Activated CD4-positive, alpha-beta T cell treated with anti-CD3 and anti-CD28 coated beads, Interleukin-10, Interleukin-2, amounts not matched to agents 100 ng/mL and 50 ng/mL, durations not matched to agents 16 hours and 8 hours (primary cell): ENCODE results near the gene TCF12.

ENCODE experiments used
- DNase-seq: peaks from one replicate; pipeline ENCODE4 v3.0.0-alpha.2; 2020

Gene TCF12

DNA sequence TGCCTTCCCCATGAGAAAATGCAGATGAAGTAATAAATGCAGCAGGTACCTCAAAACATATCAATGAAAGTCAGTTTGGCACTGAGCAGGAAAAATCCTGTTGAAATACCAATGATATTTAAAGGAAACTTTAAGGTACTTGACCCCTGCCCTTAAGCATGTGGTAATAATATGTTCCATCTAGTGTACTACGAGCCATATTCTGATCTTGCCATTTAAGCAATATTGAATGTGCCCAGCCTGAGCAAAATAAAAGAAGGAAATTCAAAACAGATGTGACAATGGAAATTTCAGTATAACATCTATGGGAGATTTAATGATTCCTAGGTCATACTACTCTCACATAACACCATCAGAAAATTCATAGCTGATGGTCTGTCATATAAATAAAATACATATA lies 266.1 kb downstream of the TCF12 start:
- DNase-seq, result no peak

GRCh38 chr15:57185507-57186074 lies 267.1 kb downstream of the TCF12 start:
- no peak for DNase-seq

GRCh38 chr15:57189466-57189865 lies 271.0 kb downstream of the TCF12 start:
- DNase-seq, result no peak

DNA sequence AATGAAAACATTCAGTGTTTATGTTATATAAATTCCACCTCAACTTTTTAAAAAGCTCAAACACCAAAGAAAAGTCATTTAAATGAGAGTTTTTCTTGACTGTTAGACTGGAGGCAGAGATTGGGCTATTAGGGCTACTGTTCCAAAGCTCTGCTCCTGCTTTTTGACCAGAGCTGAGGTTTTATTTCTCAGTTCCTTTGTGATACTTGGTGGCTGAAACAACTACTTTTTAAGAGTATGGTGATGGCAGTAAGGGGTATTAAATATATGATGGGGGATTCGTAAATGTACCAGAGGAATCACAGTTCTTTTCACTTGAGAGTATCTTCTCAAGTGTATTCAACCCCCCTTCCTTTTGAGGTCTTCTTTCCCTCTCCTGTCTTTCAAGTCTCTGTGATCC lies 271.8 kb downstream of the TCF12 start:
- no peak for DNase-seq

DNA sequence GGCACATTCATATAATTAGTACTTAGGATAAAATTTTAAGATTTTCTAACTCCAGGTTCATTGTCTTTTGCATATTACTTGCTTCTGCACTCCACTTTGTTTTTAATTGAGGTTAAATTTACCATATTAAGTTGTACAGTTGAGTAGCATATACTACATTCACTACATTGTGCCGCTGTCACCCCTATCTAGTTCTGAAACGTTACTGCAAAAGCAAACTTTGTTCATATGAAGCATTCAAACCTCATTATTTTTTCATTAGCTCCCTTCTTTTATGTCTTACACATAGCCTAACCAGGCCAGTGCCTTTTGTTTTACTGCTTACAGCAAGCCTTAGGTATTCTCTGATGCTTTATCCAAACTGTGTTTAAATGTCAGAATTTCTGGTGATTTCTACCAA lies 274.7 kb downstream of the TCF12 start:
- DNase-seq, result no peak

DNA sequence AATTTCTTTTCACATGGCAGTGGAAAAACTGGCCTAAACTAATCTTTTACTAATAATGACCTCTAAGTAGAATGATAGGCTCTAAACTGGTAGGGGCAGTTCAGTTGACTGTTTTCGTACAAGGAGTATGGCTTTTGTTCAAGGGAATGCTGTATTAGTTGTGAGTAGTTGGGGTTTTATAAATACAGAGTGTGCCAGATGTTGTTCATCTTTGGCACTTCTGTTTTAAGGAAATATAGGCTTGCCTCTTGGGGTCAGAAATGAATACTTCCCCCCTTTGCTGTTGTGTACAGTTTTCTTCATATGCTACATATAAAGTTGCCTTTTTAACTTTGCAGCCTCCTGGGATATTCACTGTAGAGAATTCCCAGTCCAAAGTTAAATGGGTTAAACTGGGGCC lies 276.9 kb downstream of the TCF12 start:
- DNase-seq, result no peak

GRCh38 chr15:57196865-57197264 lies 278.4 kb downstream of the TCF12 start:
- DNase-seq, result no peak

DNA sequence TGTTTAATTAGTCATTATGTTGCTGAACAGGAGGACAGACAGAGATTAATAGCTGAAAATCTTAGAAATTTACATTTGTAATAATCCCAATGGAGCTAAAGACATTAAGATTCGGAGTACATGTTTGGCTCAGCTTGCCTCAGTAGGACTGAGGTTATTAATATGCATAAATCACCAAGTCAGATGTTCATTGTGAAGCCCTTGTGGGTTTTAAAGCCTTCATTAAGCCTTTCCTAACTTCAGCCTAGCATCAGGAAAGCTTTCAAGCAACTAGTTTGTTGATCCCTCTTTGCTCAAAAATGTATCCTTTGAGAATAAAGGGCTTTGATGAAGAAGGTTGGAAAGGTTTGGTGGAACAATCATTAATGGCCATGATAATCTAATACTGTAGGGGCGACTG lies 279.7 kb downstream of the TCF12 start:
- no peak for DNase-seq

DNA sequence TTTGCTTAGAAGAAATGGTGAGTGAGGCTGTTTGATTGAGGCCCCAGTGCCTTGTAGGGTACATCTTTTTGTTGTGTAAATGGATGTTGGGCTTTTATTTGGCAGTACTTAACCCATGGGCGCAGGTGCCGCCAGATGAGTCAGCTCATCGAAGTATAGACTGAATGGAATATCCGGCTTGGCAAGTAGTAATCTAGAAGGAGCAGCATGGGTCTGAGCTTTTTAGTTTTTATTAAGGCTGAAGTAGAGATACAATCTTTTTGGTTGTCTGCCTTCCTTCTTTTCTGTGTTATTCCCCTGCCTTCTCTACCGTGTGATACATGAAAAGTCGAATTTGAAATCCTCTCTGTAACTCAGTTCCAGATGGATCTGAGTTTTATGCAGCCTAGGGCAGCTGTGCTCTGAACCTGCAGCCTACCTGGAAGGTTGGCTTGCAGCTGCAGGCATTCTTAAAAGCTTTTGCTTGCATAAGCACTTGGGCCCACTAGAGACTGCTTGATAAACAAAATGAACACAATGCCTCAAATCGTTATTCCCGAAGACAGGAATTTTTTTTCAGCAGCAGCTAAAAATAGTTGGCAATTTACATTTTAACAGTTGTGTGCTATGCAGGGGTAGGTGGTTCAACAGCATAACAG lies 280.3 kb downstream of the TCF12 start:
- DNase-seq, result no peak

DNA sequence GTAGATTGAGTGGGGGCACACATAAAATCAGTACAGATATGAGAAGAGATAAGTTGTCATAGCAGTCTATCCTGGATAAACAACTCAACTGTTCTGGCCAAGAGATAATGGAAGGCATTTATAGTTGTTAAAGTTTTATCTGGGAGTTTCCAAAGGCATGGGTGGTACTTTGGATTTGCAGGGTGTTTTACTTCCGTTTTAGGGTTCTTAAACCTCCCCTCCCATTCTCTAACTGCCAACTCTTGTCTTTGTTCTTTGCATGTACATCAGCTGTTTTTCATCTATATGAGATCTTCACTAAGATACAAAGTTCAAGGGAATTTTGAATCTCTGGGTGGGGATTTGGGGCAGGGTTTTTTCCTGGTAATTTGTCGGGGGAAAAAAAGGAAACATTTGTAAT lies 283.1 kb downstream of the TCF12 start:
- no peak for DNase-seq

DNA sequence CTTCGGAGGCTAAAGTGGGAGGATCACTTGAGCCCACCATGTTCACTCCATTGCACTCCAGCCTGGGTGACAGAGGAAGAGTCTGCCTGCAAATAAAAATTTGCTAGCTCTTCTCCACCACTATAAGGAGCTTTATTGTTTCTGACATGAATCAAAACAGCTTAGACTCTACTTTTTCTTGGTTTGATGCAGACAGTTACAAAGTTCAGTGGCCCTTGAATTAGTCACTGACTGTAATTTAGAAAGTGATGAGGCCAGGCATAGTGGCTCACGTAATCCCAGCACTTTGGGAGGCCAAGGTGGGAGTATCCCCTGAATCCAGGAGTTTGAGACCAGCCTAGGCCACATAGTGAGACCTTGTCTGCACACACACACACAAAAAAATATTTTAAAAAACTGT lies 285.5 kb downstream of the TCF12 start:
- peak; percentile 36 for DNase-seq

DNA sequence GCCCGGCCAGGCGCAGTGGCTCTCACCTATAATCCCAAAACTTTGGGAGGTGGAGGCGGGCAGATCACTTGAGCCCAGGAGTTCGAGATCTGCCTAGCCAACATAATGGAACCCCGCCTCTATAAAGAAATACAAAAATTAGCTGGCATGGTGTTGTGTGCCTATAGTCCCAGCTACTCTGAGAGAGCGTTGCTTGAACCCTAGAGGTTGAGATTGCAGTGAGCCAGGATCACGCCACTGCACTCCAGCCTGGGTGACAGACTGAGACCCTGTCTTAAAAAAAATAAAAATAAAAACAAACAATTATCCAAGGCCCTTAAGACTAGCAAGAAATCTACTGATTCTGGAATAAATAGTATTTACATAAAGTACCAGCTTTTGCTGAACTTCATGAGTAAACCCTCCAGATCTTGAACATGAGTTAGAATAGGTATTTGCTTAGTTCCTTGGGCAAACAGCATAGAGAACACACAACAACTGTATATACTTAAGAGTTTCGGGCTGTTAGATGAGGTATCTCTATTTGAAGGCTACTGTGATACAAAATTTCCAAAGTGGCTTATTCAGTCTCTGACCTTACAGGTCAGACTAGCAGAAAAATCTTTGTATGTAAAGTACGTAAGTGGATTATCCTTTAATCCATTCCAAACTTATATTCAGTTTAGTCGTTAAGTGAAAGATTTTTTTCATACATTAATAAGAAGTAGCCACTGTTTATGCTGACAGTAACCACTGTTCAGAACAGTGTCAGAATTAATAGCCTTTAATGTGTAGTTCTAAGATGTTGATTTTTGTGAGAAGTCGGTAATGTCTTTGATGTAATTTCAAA lies 286.8 kb downstream of the TCF12 start:
- no peak for DNase-seq

GRCh38 chr15:57205996-57206395 lies 287.6 kb downstream of the TCF12 start:
- no peak for DNase-seq

- DNase-seq, result peak; percentile 15
These were observed 295.4 kb downstream of the TCF12 start for GRCh38 chr15:57213862-57214261.

DNA sequence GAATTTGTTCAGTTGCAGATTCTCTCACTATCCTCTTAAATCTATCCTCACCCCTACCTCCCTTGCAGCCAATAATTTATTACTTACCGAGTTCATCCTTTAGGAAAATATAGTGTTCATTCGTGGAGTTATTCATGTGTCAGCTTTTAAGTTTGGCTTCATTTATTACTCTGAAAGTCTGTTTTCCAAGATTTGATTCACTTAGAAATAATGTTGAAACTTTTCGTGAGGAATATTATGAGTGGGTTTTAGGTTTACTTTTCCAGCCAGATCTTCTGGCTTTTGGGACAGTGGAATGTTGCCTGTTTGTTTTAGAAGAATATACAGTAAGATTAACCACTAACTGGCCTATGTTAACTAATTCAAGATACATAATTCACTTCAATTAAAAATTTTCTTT lies 296.9 kb downstream of the TCF12 start:
- DNase-seq, result no peak

GRCh38 chr15:57215881-57216280 lies 297.4 kb downstream of the TCF12 start:
- DNase-seq, result no peak

GRCh38 chr15:57216288-57216687 lies 297.8 kb downstream of the TCF12 start:
- DNase-seq, result peak; percentile 2

DNA sequence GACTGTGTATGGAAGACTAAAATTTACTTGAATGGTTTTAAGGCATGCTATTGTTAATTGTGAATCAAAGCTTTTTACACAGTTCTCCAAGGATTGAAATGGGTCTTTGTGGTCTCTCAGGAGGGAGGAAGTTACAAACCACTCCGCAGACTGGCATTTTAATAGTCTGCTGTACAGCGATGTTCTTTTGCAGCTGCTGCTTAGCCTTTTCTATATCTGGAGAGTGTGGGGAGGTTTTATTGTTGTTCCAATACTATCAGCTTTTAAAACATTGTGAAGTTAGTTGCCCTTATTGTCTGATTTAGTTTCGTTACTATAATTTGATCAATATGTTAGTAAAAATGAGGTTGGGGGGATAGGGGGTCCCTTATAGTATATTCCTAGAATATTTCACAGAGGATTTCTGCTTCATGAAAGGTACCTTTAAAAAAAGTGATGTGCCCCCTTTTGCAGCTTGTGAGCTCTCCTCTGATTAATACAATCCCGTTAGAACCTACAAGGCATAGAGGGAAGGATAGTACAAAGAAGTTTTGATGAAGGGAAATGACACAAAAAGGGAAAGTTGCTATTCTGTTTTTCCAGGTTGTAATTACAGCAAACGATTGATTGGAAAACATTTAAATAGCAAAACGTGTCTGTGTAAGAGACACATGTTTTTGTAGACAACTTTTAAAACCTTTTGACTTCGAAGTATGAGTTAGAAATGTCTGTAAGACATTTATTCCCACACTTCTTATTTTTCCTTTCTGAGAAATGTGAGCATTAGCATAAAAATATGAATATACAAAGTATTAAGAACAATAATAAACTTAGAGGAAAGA lies 299.5 kb downstream of the TCF12 start:
- DNase-seq, result no peak

GRCh38 chr15:57218826-57219576 lies 300.6 kb downstream of the TCF12 start:
- DNase-seq, result peak; percentile 3

GRCh38 chr15:57220205-57220604 lies 301.8 kb downstream of the TCF12 start:
- DNase-seq, result no peak

- no peak for DNase-seq
These were observed 302.7 kb downstream of the TCF12 start for GRCh38 chr15:57221134-57221533.

DNA sequence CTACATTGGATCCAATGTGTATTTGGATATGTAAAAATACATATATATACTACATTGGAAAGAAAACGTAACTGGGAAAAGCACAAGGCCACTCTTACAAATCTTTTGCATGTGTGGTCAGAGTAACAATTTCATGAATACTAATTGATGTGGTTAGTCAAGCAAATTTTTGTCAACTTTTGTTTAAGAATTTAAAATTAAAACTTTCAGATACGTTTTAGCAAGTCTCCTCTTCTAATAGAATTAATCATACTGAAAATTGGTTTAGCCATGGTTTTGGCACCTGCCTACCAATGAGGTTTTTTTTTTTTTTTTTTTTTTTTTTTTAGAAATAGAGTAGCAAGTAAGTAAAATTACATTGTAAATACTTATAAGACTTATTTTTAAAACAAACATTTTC lies 304.9 kb downstream of the TCF12 start:
- no peak for DNase-seq

DNA sequence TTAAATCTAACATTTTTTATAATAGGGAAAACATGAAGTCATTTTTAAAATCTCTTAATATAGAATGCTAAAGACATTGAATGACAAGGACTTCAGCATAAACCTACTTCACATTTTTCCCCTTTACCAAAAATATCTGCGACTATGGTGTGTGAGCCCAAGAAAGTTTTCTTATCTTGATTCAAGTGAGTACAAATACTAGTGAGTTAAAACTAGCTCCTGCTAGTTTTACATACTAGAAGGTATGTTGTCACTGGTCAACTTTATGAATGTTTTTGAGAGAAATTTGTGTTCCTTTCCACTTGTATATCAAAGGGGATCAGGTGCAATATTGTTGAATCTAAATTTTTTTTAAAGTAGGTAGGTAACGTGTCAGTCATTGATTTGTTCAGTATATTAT lies 305.4 kb downstream of the TCF12 start:
- DNase-seq, result no peak
